Stimulated activated CD8-positive, alpha-beta memory T cell treated with anti-CD3 and anti-CD28 coated beads, Interleukin-7, amount 100 ng/mL, for 24 hours (primary cell): ENCODE results near the gene GPR39.
"Not testable (repeated sequence)": the region's sequence is repeated elsewhere in the genome, so short reads cannot be mapped to it uniquely, and the experiment has no call there.

ENCODE experiments used
- DNase-seq: peaks from one replicate; pipeline ENCODE4 v3.0.0-alpha.2; 2020; ENCODE audit warnings: low read depth

Gene GPR39

GRCh38 chr2:132497591-132497990 lies 81.0 kb downstream of the GPR39 start:
- DNase-seq: no peak

- DNase-seq: no peak
Observed at GRCh38 chr2:132503701-132504100, 87.1 kb downstream of the GPR39 start.

GRCh38 chr2:132515010-132515409 lies 98.4 kb downstream of the GPR39 start:
- no peak for DNase-seq

- DNase-seq: no peak
Observed at GRCh38 chr2:132517386-132517785, 100.8 kb downstream of the GPR39 start.

GRCh38 chr2:132518302-132518701 lies 101.7 kb downstream of the GPR39 start:
- no peak for DNase-seq

- DNase-seq: no peak
Observed at GRCh38 chr2:132519566-132519965, 103.0 kb downstream of the GPR39 start.

- DNase-seq: no peak
Observed at GRCh38 chr2:132521341-132521740, 104.7 kb downstream of the GPR39 start.

- DNase-seq: no peak
Observed at GRCh38 chr2:132522901-132523300, 106.3 kb downstream of the GPR39 start.

GRCh38 chr2:132537061-132537460 lies 120.5 kb downstream of the GPR39 start:
- not testable (repeated sequence) for DNase-seq

GRCh38 chr2:132538331-132538855 lies 121.8 kb downstream of the GPR39 start:
- DNase-seq: no peak

- DNase-seq: no peak
Observed at GRCh38 chr2:132540166-132540565, 123.6 kb downstream of the GPR39 start.

GRCh38 chr2:132542953-132543569 lies 126.5 kb downstream of the GPR39 start:
- no peak for DNase-seq

GRCh38 chr2:132544006-132544630 lies 127.5 kb downstream of the GPR39 start:
- no peak for DNase-seq

GRCh38 chr2:132547090-132547687 lies 130.6 kb downstream of the GPR39 start:
- DNase-seq: peak; percentile 9

- no peak for DNase-seq
Observed at GRCh38 chr2:132549935-132550670, 133.5 kb downstream of the GPR39 start.

- DNase-seq: no peak
Observed at GRCh38 chr2:132550946-132551345, 134.3 kb downstream of the GPR39 start.

GRCh38 chr2:132557694-132558093 lies 141.1 kb downstream of the GPR39 start:
- no peak for DNase-seq

- no peak for DNase-seq
Observed at GRCh38 chr2:132559326-132559725, 142.7 kb downstream of the GPR39 start.

- no peak for DNase-seq
Observed at GRCh38 chr2:132559921-132560320, 143.3 kb downstream of the GPR39 start.

- DNase-seq: no peak
Observed at GRCh38 chr2:132560562-132560961, 144.0 kb downstream of the GPR39 start.

GRCh38 chr2:132562245-132562644 lies 145.6 kb downstream of the GPR39 start:
- DNase-seq: no peak

GRCh38 chr2:132564065-132564464 lies 147.5 kb downstream of the GPR39 start:
- DNase-seq: no peak

- no peak for DNase-seq
Observed at GRCh38 chr2:132566379-132566778, 149.8 kb downstream of the GPR39 start.
